ENCODE data around the gene ABCA7.

- TF ChIP-seq EZH2 (IDR thresholded peaks at IDR 0.05; ENCODE audit: insufficient read depth, poor library complexity, severe bottlenecking), result no peak
- no peak for TF ChIP-seq EZH2phosphoT487 (IDR thresholded peaks at IDR 0.05; ENCODE audit: insufficient read depth, low read depth)
Measured at GRCh38 chr19:1113030-1113985, 73.4 kb downstream of the ABCA7 start.
